HG03135 (cell line): ENCODE results near the gene PDE2A.

ENCODE experiments used
- ATAC-seq: cut with Tn5 transposase; IDR thresholded peaks from one replicate; pipeline ENCODE4 v1.9.1; 2021; ENCODE audit warnings: mild to moderate bottlenecking, moderate library complexity; ENCODE audit not compliant: unreplicated experiment

Gene PDE2A

GRCh38 chr11:72673943-72674828, at the start of gene PDE2A:
Gene PDE2A, minus strand, starts transcription at chr11:72674422. Its CDS starts 215 bp downstream, at chr11:72674207.
- no peak for ATAC-seq

GRCh38 chr11:72723508-72723907, 49.3 kb upstream of the PDE2A start:
- no peak for ATAC-seq

GRCh38 chr11:72722050-72722748, 48.0 kb upstream of the PDE2A start:
- ATAC-seq = peak; percentile 69

GRCh38 chr11:72721689-72722049, 47.4 kb upstream of the PDE2A start:
- ATAC-seq = peak; percentile 3

- ATAC-seq = no peak
Observed at GRCh38 chr11:72721276-72721675, 47.1 kb upstream of the PDE2A start.

GRCh38 chr11:72720784-72721183, 46.6 kb upstream of the PDE2A start:
- no peak for ATAC-seq

GRCh38 chr11:72720047-72720446, 45.8 kb upstream of the PDE2A start:
- no peak for ATAC-seq

- ATAC-seq = no peak
Observed at GRCh38 chr11:72719551-72719950, 45.3 kb upstream of the PDE2A start.

GRCh38 chr11:72719144-72719543, 44.9 kb upstream of the PDE2A start:
- ATAC-seq = no peak

GRCh38 chr11:72718101-72718501, 43.9 kb upstream of the PDE2A start:
- no peak for ATAC-seq

- ATAC-seq = no peak
Observed at GRCh38 chr11:72716788-72717435, 42.7 kb upstream of the PDE2A start.

- ATAC-seq = no peak
Observed at GRCh38 chr11:72716290-72716689, 42.1 kb upstream of the PDE2A start.

- no peak for ATAC-seq
Observed at GRCh38 chr11:72712841-72713240, 38.6 kb upstream of the PDE2A start.

GRCh38 chr11:72712168-72712751, 38.0 kb upstream of the PDE2A start:
- no peak for ATAC-seq

- ATAC-seq = no peak
Observed at GRCh38 chr11:72711141-72711540, 36.9 kb upstream of the PDE2A start.

GRCh38 chr11:72710278-72710677, 36.1 kb upstream of the PDE2A start:
- no peak for ATAC-seq

GRCh38 chr11:72709478-72710238, 35.4 kb upstream of the PDE2A start:
- no peak for ATAC-seq

- no peak for ATAC-seq
Observed at GRCh38 chr11:72707032-72707431, 32.8 kb upstream of the PDE2A start.

GRCh38 chr11:72706579-72706978, 32.4 kb upstream of the PDE2A start:
- ATAC-seq = no peak
